Measurements from ENCODE around the gene FXYD7.

FXYD7 gene

GRCh38 chr19:35199481-35199880 is 56.4 kb downstream of the FXYD7 start:
- no peaks in the 10 kb centered on the region for H3K27me3 ChIP-seq (ENCODE audit: control insufficient read depth in 1 of 2, insufficient read depth in 2 of 2, low read length in 2 of 2)
- no peak overlapping the region for H3K4me3 ChIP-seq (ENCODE audit: low read depth in 1 of 2, low read length in 2 of 2)
- H3K36me3 ChIP-seq (ENCODE audit: insufficient read depth, low read length) = no peaks in the 10 kb centered on the region
- no peaks in the 10 kb centered on the region for H3K4me1 ChIP-seq (ENCODE audit: insufficient read depth, low read length)
- no peaks in the 10 kb centered on the region for H3K9me3 ChIP-seq (ENCODE audit: low read length)
- no peak overlapping the region for H3K9ac ChIP-seq (ENCODE audit: low read length)
- H3K27ac ChIP-seq (ENCODE audit: low read depth, low read length) = no peak overlapping the region

- Histone ChIP-seq H3K4me3 (ENCODE audit: low read depth in 1 of 2, low read length in 2 of 2) (no peak overlapping the region), H3K9ac (ENCODE audit: low read length) (no peak overlapping the region), H3K4me1 (ENCODE audit: insufficient read depth, low read length) (no peaks in the 10 kb centered on the region), H3K36me3 (ENCODE audit: insufficient read depth, low read length) (no peaks in the 10 kb centered on the region), H3K9me3 (ENCODE audit: low read length) (no peaks in the 10 kb centered on the region), H3K27ac (ENCODE audit: low read depth, low read length) (no peak overlapping the region), H3K27me3 (ENCODE audit: control insufficient read depth in 1 of 2, insufficient read depth in 2 of 2, low read length in 2 of 2) (no peaks in the 10 kb centered on the region)
Measured at GRCh38 chr19:35202722-35203688, 60.0 kb downstream of the FXYD7 start.
